ENCODE measurements around the gene MCTP1.

MCTP1 gene

GRCh38 chr5:94690778-94691177, 594.1 kb downstream of the MCTP1 start:
- no peak for DNase-seq

GRCh38 chr5:94689908-94690307, 595.0 kb downstream of the MCTP1 start:
- DNase-seq = no peak

- DNase-seq = no peak
Measured at GRCh38 chr5:94682814-94683520, 601.9 kb downstream of the MCTP1 start.

GRCh38 chr5:94675965-94676618, 608.8 kb downstream of the MCTP1 start:
- DNase-seq = no peak

GRCh38 chr5:94674490-94675382, 610.2 kb downstream of the MCTP1 start:
- DNase-seq = no peak

- no peak for DNase-seq
Measured at GRCh38 chr5:94672746-94673145, 612.1 kb downstream of the MCTP1 start.

- DNase-seq = no peak
Measured at GRCh38 chr5:94670726-94671125, 614.2 kb downstream of the MCTP1 start.

- DNase-seq = no peak
Measured at GRCh38 chr5:94667937-94668336, 617.0 kb downstream of the MCTP1 start.

- DNase-seq = no peak
Measured at GRCh38 chr5:94661086-94661485, 623.8 kb downstream of the MCTP1 start.

GRCh38 chr5:94660506-94660905, 624.4 kb downstream of the MCTP1 start:
- DNase-seq = no peak

- DNase-seq = no peak
Measured at GRCh38 chr5:94658272-94658671, 626.6 kb downstream of the MCTP1 start.

All from activated T-cell treated with anti-CD3 and anti-CD28 coated beads, Interleukin-2, amount 50 U/mL, for 48 hours (primary cell).